GM23338 (cell line): ENCODE measurements around the gene CABLES2. TPM values are rescaled to one million over a fixed set of nuclear protein-coding genes. Genes with fewer than 3 reads are reported as not detected.

ENCODE experiments used
- ATAC-seq: fragments of 200-7000 bp; cut with Tn5 transposase; 3 replicates; pipeline ENCODE4 v1.9.1; 2020
- DNase-seq: peaks from one replicate; pipeline ENCODE4 v3.0.0-alpha.2; 2015; ENCODE audit warnings: low spot score
- H2AFZ ChIP-seq: fragments of 200-600 bp; sonication (generic); 2 replicates; pipeline ENCODE4 v1.8.0; 2016; ENCODE audit warnings: antibody characterized with exemption, mild to moderate bottlenecking, moderate library complexity
- H3F3A ChIP-seq: fragments of 200-600 bp; sonication (generic); replicated peaks from 2 replicates; pipeline ENCODE4 v1.8.0; 2017; ENCODE audit warnings: antibody characterized with exemption, mixed run types, low read depth
- H3K27ac ChIP-seq: fragments of 200-600 bp; sonication (generic); 2 replicates; pipeline ENCODE4 v1.6.1; 2016; ENCODE audit warnings: low read depth
- H3K27me3 ChIP-seq: fragments of 200-600 bp; sonication (generic); 2 replicates; pipeline ENCODE4 v1.8.0; 2016; ENCODE audit warnings: mild to moderate bottlenecking, mixed run types, moderate library complexity; ENCODE audit not compliant: insufficient read depth
- H3K36me3 ChIP-seq: fragments of 200-600 bp; sonication (generic); 2 replicates; pipeline ENCODE4 v1.8.0; 2016; ENCODE audit warnings: mild to moderate bottlenecking; ENCODE audit not compliant: insufficient read depth
- H3K4me1 ChIP-seq: fragments of 200-600 bp; sonication (generic); 2 replicates; pipeline ENCODE4 v1.8.0; 2016; ENCODE audit warnings: mild to moderate bottlenecking, moderate library complexity; ENCODE audit not compliant: insufficient read depth
- H3K4me2 ChIP-seq: fragments of 200-600 bp; sonication (generic); 2 replicates; pipeline ENCODE4 v1.7.1; 2017; ENCODE audit warnings: mixed run types
- H3K4me3 ChIP-seq: fragments of 200-600 bp; sonication (generic); 2 replicates; pipeline ENCODE4 v1.6.1; 2016; ENCODE audit warnings: mixed run types
- H3K79me2 ChIP-seq: fragments of 200-600 bp; sonication (generic); replicated peaks from 2 replicates; pipeline ENCODE4 v1.8.0; 2017; ENCODE audit warnings: mild to moderate bottlenecking; ENCODE audit not compliant: insufficient read depth
- H3K9me2 ChIP-seq: fragments of 200-600 bp; sonication (generic); 2 replicates; pipeline ENCODE4 v1.8.0; 2017; ENCODE audit not compliant: insufficient read depth
- H4K20me1 ChIP-seq: fragments of 200-600 bp; sonication (generic); replicated peaks from 2 replicates; pipeline ENCODE4 v1.8.0; 2017; ENCODE audit warnings: mild to moderate bottlenecking; ENCODE audit not compliant: insufficient read depth
- H3K27ac Mint-ChIP-seq: 2 replicates; pipeline ENCODE4 v1.8.0; 2020; ENCODE audit warnings: inconsistent platforms, mild to moderate bottlenecking, moderate library complexity, mixed read lengths
- H3K27me3 Mint-ChIP-seq: 3 replicates; pipeline ENCODE4 v1.8.0; 2022; ENCODE audit warnings: low read depth, mild to moderate bottlenecking, moderate library complexity, mixed read lengths, inconsistent platforms; ENCODE audit not compliant: insufficient read depth, poor library complexity
- H3K36me3 Mint-ChIP-seq: 3 replicates; pipeline ENCODE4 v1.8.0; 2021; ENCODE audit warnings: low read depth, mild to moderate bottlenecking, inconsistent platforms, moderate library complexity, mixed read lengths
- H3K4me1 Mint-ChIP-seq: 3 replicates; pipeline ENCODE4 v1.8.0; 2020; ENCODE audit warnings: mild to moderate bottlenecking, inconsistent platforms, mixed read lengths
- H3K4me3 Mint-ChIP-seq: 3 replicates; pipeline ENCODE4 v1.8.0; 2021; ENCODE audit warnings: moderate library complexity, mild to moderate bottlenecking, inconsistent platforms, mixed read lengths
- H3K9me3 Mint-ChIP-seq: 3 replicates; pipeline ENCODE4 v1.8.0; 2020; ENCODE audit warnings: moderate library complexity, mild to moderate bottlenecking, inconsistent platforms, mixed read lengths
- CREB1 ChIP-seq: fragments of 250-450 bp; sonication (Bioruptor Pico); IDR thresholded peaks from 2 replicates; pipeline ENCODE4 v1.5.0; 2020; ENCODE audit warnings: low read depth, mild to moderate bottlenecking, moderate library complexity
- CTCF ChIP-seq, 2 experiments: fragments of 200-600 bp in 1 of 2; sonication (generic) in 1 of 2; conservative IDR thresholded peaks; 2 replicates each; pipeline versions ENCODE4 v1.5.1 to v1.6.1; 2016 to 2017; ENCODE audit warnings: antibody characterized with exemption in 2 of 2, low read depth in 2 of 2, mild to moderate bottlenecking in 2 of 2, moderate library complexity in 1 of 2
- ETS1 ChIP-seq: IDR thresholded peaks from 2 replicates; pipeline ENCODE4 v1.6.1; 2016; ENCODE audit warnings: antibody characterized with exemption
- EZH2 ChIP-seq: fragments of 200-600 bp; sonication (generic); IDR thresholded peaks from one replicate; pipeline ENCODE4 v1.8.0; 2017; ENCODE audit warnings: antibody characterized with exemption, mild to moderate bottlenecking, low read depth; ENCODE audit not compliant: unreplicated experiment
- EZH2phosphoT487 ChIP-seq: fragments of 200-600 bp; sonication (generic); IDR thresholded peaks from one replicate; pipeline ENCODE4 v1.8.1; 2018; ENCODE audit warnings: antibody characterized with exemption; ENCODE audit not compliant: unreplicated experiment
- JUNB ChIP-seq: IDR thresholded peaks from one replicate; pipeline ENCODE4 v1.6.1; 2016; ENCODE audit warnings: antibody characterized with exemption; ENCODE audit not compliant: unreplicated experiment
- NANOG ChIP-seq: IDR thresholded peaks from 2 replicates; pipeline ENCODE4 v1.6.1; 2016; ENCODE audit warnings: antibody characterized with exemption, borderline replicate concordance
- POLR2AphosphoS5 ChIP-seq: IDR thresholded peaks from 2 replicates; pipeline ENCODE4 v1.6.1; 2016; ENCODE audit warnings: antibody characterized with exemption, low read depth
- REST ChIP-seq: IDR thresholded peaks from one replicate; pipeline ENCODE4 v1.6.1; 2018; ENCODE audit warnings: antibody characterized with exemption; ENCODE audit not compliant: unreplicated experiment
- STAT1 ChIP-seq: IDR thresholded peaks from one replicate; pipeline ENCODE4 v1.6.1; 2016; ENCODE audit warnings: antibody characterized with exemption; ENCODE audit not compliant: unreplicated experiment
- ZNF114 ChIP-seq: fragments of 250-450 bp; sonication (Bioruptor Pico); IDR thresholded peaks from 2 replicates; pipeline ENCODE4 v1.5.0; 2020; ENCODE audit warnings: mild to moderate bottlenecking, moderate library complexity
- ZNF331 ChIP-seq: fragments of 250-450 bp; sonication (Bioruptor Pico); IDR thresholded peaks from 2 replicates; pipeline ENCODE4 v1.5.0; 2020; ENCODE audit warnings: low read depth, mild to moderate bottlenecking, moderate library complexity
- ZNF462 ChIP-seq: fragments of 250-450 bp; sonication (Bioruptor Pico); IDR thresholded peaks from 2 replicates; pipeline ENCODE4 v1.5.0; 2020; ENCODE audit warnings: mild to moderate bottlenecking, moderate library complexity
- polyA plus RNA-seq: library from polyadenylated mRNA; unstranded; fragments of >200 nt; fragmentation: Nextera tagmentation; extraction: Ambion mirVana; gene quantifications from 2 replicates; pipeline ENCODE4 v1.2.1, GENCODE V29; 2016
- total RNA-seq: library from RNA; depleted of rRNA; stranded (reverse); fragments of >200 nt; shearing (Covaris generic); gene quantifications from 2 replicates; pipeline ENCODE4 v1.2.3, GENCODE V29; 2014

CABLES2 gene
- total and polyA plus RNA-seq, 2 experiments from 2014 or later: 4.3 to 12.7 TPM

- Histone ChIP-seq H3F3A (peaks cover 8% of the 10 kb centered on the region; the same call in 1 of the 2 replicates), H3K27ac (no peak overlapping the region), H3K36me3 (no peaks in the 10 kb centered on the region), H3K4me2 (no peak overlapping the region), H4K20me1 (no peaks in the 10 kb centered on the region), H2AFZ (no peak overlapping the region), H3K4me1 (no peaks in the 10 kb centered on the region), H3K4me3 (no peak overlapping the region), H3K27me3 (no peaks in the 10 kb centered on the region), H3K9me2 (no peaks in the 10 kb centered on the region), H3K79me2 (no peaks in the 10 kb centered on the region)
- Mint-ChIP-seq H3K36me3 (no peaks in the 10 kb centered on the region), H3K27me3 (peaks cover 2% of the 10 kb centered on the region), H3K9me3 (no peaks in the 10 kb centered on the region), H3K27ac (no peak overlapping the region), H3K4me1 (no peaks in the 10 kb centered on the region), H3K4me3 (no peak overlapping the region)
- TF ChIP-seq EZH2phosphoT487 (no peak), JUNB (no peak), CREB1 (no peak), ZNF331 (CRISPR knock-in tag) (no peak), EZH2 (no peak), CTCF (conservative IDR thresholded peaks at IDR 0.05; ENCODE audit: low read depth in 2 of 2) (no peak), ZNF114 (CRISPR knock-in tag) (no peak), REST (no peak), POLR2AphosphoS5 (no peak), ETS1 (no peak), STAT1 (no peak), NANOG (no peak), ZNF462 (CRISPR knock-in tag) (no peak)
- ATAC-seq (no peak), DNase-seq (no peak)
These were observed 9.9 kb upstream of the CABLES2 start for GRCh38 chr20:62416651-62417637.
